ENCODE data around the gene DMRTA2.

- TF ChIP-seq, protein P1, sequence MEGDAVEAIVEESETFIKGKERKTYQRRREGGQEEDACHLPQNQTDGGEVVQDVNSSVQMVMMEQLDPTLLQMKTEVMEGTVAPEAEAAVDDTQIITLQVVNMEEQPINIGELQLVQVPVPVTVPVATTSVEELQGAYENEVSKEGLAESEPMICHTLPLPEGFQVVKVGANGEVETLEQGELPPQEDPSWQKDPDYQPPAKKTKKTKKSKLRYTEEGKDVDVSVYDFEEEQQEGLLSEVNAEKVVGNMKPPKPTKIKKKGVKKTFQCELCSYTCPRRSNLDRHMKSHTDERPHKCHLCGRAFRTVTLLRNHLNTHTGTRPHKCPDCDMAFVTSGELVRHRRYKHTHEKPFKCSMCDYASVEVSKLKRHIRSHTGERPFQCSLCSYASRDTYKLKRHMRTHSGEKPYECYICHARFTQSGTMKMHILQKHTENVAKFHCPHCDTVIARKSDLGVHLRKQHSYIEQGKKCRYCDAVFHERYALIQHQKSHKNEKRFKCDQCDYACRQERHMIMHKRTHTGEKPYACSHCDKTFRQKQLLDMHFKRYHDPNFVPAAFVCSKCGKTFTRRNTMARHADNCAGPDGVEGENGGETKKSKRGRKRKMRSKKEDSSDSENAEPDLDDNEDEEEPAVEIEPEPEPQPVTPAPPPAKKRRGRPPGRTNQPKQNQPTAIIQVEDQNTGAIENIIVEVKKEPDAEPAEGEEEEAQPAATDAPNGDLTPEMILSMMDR (IDR thresholded peaks at IDR 0.05): no peak
- TF ChIP-seq POLR2AphosphoS5 (IDR thresholded peaks at IDR 0.05; ENCODE audit: low read depth, low read length) (no peak), TCF7L2 (IDR thresholded peaks at IDR 0.05; ENCODE audit: low read depth, low read length) (no peak)
Measured at GRCh38 chr1:50378770-50379169, 44.5 kb downstream of the DMRTA2 start.
